ENCODE measurements around the gene RHOF.

The RHOF gene

DNA sequence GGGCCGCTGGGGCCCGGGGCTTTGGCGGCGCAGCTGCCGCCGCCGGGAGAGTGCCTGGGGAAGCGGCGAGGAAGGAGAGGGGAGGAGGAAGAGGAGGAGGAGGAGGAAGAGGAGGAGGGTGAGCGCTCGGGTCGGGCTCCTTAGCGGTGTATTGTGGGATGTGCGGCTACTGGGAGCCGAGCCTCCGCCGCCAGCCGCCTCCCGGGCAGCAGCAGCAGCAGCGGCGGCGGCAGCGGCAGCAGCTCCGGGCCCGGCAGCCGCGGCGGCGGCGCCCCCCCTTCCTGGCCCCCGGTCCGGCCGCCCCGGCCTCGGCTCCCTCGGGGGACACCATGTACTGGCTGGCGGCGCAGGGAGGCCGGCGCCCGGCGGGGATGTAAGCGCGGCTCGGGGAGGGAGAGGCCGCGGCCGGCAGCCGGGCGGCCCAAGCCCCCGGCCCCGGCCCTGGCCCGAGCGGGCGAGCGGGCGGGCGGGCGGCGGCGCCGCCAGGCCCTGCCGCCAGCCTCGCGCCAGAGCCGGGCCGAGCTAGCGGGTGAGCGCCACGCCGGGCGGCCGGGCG is 10.5 kb upstream of the RHOF start, which contains the start of gene SETD1B:
TSS of gene SETD1B (plus strand) at position 149 of the 556 bp plus-strand sequence. CDS start 729 bp downstream, outside the sequence.
- peak within 1 kb of the TSS; percentile 58 for H2AFZ ChIP-seq (ENCODE audit: low read depth, low read length, severe bottlenecking)
- peak within 1 kb of the TSS; percentile 97 for H3K27ac ChIP-seq (ENCODE audit: low read depth, low read length)
- no peaks in the 10 kb centered on the region for H3K9me2 ChIP-seq (replicated peaks; ENCODE audit: insufficient read depth, low read length)

GRCh38 chr12:121802843-121803698 is 9.6 kb upstream of the RHOF start:
- Histone ChIP-seq H3K9ac (ENCODE audit: low read length) (peak overlapping the region; percentile 77), H3K9me2 (replicated peaks; ENCODE audit: insufficient read depth, low read length) (no peaks in the 10 kb centered on the region), H3K4me2 (ENCODE audit: low read depth, low read length, poor library complexity, severe bottlenecking) (peak overlapping the region; percentile 97), H3K36me3 (ENCODE audit: low read length) (no peaks in the 10 kb centered on the region), H3K9me3 (ENCODE audit: insufficient read depth, low read length) (no peaks in the 10 kb centered on the region), H3K27me3 (ENCODE audit: low read length) (no peaks in the 10 kb centered on the region), H4K20me1 (ENCODE audit: low read depth, low read length) (no peaks in the 10 kb centered on the region), H3K27ac (ENCODE audit: low read depth, low read length) (peak overlapping the region; percentile 97), H3F3A (ENCODE audit: insufficient read depth) (peaks cover 34% of the 10 kb centered on the region), H3K79me2 (ENCODE audit: insufficient read depth, low read length) (peaks cover 44% of the 10 kb centered on the region), H2AFZ (ENCODE audit: low read depth, low read length, severe bottlenecking) (peak overlapping the region; percentile 58), H3K4me3 (ENCODE audit: insufficient read depth, low read length, poor library complexity, severe bottlenecking) (peak overlapping the region; percentile 63)
- no peak for TF ChIP-seq EZH2phosphoT487 (conservative IDR thresholded peaks at IDR 0.05; ENCODE audit: low read length)
- TF ChIP-seq, protein P1, sequence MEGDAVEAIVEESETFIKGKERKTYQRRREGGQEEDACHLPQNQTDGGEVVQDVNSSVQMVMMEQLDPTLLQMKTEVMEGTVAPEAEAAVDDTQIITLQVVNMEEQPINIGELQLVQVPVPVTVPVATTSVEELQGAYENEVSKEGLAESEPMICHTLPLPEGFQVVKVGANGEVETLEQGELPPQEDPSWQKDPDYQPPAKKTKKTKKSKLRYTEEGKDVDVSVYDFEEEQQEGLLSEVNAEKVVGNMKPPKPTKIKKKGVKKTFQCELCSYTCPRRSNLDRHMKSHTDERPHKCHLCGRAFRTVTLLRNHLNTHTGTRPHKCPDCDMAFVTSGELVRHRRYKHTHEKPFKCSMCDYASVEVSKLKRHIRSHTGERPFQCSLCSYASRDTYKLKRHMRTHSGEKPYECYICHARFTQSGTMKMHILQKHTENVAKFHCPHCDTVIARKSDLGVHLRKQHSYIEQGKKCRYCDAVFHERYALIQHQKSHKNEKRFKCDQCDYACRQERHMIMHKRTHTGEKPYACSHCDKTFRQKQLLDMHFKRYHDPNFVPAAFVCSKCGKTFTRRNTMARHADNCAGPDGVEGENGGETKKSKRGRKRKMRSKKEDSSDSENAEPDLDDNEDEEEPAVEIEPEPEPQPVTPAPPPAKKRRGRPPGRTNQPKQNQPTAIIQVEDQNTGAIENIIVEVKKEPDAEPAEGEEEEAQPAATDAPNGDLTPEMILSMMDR (IDR thresholded peaks at IDR 0.05; ENCODE audit: insufficient read depth, low read length, poor library complexity, severe bottlenecking), result no peak

More for the DNA sequence above, 10.5 kb upstream of the RHOF start, which contains the start of gene SETD1B:
- H3K4me2 ChIP-seq (ENCODE audit: low read depth, low read length, poor library complexity, severe bottlenecking), result peak within 1 kb of the TSS; percentile 97
- no peaks in the 10 kb centered on the region for H3K27me3 ChIP-seq (ENCODE audit: low read length)
- H3K9ac ChIP-seq (ENCODE audit: low read length), result peak within 1 kb of the TSS; percentile 77
- H3K9me3 ChIP-seq (ENCODE audit: insufficient read depth, low read length), result no peaks in the 10 kb centered on the region
- H3K4me3 ChIP-seq (ENCODE audit: insufficient read depth, low read length, poor library complexity, severe bottlenecking), result peak within 1 kb of the TSS; percentile 63
- no peaks in the 10 kb centered on the region for H3K36me3 ChIP-seq (ENCODE audit: low read length)
- no peak for TF ChIP-seq EZH2phosphoT487 (conservative IDR thresholded peaks at IDR 0.05; ENCODE audit: low read length)
- TF ChIP-seq, protein P1 (IDR thresholded peaks at IDR 0.05; ENCODE audit: insufficient read depth, low read length, poor library complexity, severe bottlenecking), result no peak
- peaks cover 42% of the 10 kb centered on the region for H3K79me2 ChIP-seq (ENCODE audit: insufficient read depth, low read length)
- H3F3A ChIP-seq (ENCODE audit: insufficient read depth), result peaks cover 32% of the 10 kb centered on the region
- H4K20me1 ChIP-seq (ENCODE audit: low read depth, low read length), result no peaks in the 10 kb centered on the region

DNA sequence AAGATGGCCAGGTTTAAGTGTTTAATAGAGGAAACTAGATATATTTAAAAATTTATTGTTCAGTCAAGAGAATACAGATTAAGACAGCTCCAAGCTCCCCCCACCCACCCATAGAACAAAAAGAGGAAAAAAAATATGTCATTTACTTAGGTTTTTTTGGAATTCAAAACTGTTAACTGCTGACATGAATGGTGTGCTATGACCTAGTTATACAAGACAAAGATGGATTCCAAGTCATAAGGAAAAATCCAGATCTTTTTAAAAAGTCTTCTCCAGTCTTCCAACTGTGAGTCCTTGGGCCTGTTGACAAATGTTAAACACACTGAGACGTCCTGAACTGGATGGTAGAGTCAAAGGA is 9.0 kb upstream of the RHOF start:
- Histone ChIP-seq H3K9me2 (replicated peaks; ENCODE audit: insufficient read depth, low read length) (no peaks in the 10 kb centered on the region), H3K9ac (ENCODE audit: low read length) (peak overlapping the region; percentile 77), H3K27ac (ENCODE audit: low read depth, low read length) (peak overlapping the region; percentile 97), H3K36me3 (ENCODE audit: low read length) (no peaks in the 10 kb centered on the region), H3K4me3 (ENCODE audit: insufficient read depth, low read length, poor library complexity, severe bottlenecking) (peak overlapping the region; percentile 63), H3K27me3 (ENCODE audit: low read length) (no peaks in the 10 kb centered on the region), H3F3A (ENCODE audit: insufficient read depth) (peaks cover 33% of the 10 kb centered on the region), H4K20me1 (ENCODE audit: low read depth, low read length) (no peaks in the 10 kb centered on the region), H3K79me2 (ENCODE audit: insufficient read depth, low read length) (peaks cover 44% of the 10 kb centered on the region), H3K4me2 (ENCODE audit: low read depth, low read length, poor library complexity, severe bottlenecking) (peak overlapping the region; percentile 97), H3K9me3 (ENCODE audit: insufficient read depth, low read length) (no peaks in the 10 kb centered on the region), H2AFZ (ENCODE audit: low read depth, low read length, severe bottlenecking) (no peak overlapping the region)
- TF ChIP-seq, protein P1 (IDR thresholded peaks at IDR 0.05; ENCODE audit: insufficient read depth, low read length, poor library complexity, severe bottlenecking), result no peak
- TF ChIP-seq EZH2phosphoT487 (conservative IDR thresholded peaks at IDR 0.05; ENCODE audit: low read length), result no peak
